Stimulated activated CD8-positive, alpha-beta memory T cell treated with anti-CD3 and anti-CD28 coated beads, Interleukin-12 subunit alpha, Interleukin-12 subunit beta, amount 100 ng/mL, for 1 hour (primary cell): Measurements from ENCODE around the gene SERPIND1.

ENCODE experiments used
- DNase-seq: peaks from one replicate; pipeline ENCODE4 v3.0.0-alpha.2; 2020; ENCODE audit warnings: low read depth

The SERPIND1 gene

DNA sequence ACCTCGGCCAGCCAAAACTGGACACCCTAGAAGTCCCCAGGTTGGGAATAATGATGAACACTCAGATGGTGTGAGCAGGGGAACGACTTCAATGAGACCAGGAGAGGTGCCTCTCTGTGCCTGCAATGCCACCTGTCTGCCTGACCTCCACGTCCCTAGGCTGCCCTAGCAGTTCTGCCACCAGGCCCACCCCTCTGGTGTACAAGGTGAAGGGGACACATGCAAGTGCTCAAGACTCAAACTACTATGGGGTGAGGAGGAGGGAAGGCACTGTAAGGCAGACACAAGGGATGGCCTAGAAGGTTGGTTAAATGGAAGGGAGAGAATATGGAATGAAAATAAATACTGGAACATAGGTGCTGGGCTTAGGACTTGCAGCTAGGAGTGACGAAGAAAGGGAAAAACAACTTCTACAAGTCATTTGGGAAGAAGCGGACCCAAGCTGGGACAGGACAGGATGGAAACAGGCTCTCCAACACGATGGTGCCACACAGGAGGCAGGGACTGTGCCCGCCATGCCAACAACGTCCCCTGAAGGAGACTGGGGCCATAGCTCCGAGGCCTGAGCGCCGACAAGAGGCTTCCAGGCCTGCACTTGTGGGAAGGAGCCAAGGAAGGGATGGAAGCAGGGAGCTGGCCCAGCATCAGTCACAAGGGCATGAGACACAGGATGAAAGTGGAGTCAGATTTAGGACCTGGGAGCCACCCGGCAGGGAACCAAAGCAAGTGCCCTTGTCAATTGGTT, 18.5 kb downstream of the SERPIND1 start:
- no peak for DNase-seq

GRCh38 chr22:20792966-20793728, 19.2 kb downstream of the SERPIND1 start:
- DNase-seq, result no peak

DNA sequence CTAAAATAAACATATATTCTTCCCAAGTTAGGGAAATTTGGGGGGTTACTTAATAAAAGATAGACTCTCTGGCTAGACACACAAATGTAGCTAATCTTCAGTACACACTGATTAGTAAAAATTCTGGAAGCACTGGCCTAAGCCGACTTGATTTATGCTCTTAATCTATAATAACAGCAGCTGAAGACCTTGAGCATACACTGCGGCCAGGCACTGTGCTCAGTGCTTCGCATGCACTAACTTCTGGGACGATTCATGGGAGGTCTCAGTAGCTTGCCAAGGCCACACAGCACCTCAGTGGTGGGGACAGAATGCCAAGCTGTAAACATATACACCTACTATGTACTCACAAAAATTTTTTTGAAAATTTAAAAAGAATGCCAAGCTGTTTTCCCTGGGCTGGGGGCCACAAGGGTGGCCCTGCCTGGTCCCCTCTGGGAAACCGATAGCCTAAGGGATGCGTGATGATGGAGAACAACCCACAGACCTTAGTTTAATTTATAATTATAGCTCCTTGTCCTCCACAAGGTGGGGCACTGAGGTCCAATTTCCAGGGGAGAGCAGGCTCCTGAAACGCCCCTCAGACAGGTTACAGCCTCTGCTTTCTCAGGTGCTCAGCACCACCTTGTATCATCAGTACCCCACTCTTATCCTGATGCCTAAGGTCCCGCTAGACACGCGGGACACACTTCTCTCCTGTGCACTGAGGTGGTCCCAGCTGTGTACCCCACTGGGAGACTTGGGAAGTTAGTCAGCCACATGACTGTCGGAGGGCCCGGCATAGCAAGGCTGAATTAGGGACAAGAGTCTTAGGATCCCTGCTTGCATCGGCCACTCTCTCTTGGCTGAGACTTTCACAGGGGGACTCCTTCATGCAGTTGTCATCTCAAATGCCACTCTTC, 20.1 kb downstream of the SERPIND1 start:
- no peak for DNase-seq

DNA sequence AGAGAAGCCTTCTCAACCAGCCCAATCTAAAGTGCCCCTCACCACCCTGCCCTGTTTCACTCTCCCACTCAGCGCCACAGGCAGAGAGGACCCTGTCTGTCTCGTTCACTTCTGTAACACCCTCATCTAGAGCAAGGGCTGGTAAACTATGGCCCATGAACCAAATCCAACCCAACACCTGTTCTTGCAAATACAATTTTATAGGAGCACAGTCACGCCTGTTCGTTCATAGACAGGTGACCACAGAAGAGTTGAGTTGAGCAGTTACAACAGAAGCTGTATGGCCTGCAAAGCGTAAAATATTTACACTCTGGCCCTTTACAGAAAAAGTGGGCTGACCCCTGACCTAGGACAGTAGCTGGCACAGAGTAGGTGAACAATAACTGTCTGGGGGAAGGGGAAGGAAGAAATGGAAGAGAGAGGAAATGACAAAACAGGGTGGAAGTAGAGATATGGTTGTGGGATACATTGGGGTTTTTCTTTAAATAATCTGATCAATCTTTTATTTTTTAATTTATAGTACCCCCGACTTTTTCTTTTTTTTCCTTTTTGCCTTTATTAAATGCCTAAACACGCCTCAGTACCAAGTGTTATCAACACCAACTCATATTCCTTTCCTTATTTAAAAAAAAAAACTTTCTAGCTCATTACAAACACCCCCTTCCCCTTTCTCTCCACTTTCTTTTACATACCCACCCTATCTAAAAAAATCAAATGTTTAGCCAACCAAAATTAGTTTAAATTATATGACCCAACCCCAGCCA, 20.9 kb downstream of the SERPIND1 start:
- DNase-seq, result no peak

DNA sequence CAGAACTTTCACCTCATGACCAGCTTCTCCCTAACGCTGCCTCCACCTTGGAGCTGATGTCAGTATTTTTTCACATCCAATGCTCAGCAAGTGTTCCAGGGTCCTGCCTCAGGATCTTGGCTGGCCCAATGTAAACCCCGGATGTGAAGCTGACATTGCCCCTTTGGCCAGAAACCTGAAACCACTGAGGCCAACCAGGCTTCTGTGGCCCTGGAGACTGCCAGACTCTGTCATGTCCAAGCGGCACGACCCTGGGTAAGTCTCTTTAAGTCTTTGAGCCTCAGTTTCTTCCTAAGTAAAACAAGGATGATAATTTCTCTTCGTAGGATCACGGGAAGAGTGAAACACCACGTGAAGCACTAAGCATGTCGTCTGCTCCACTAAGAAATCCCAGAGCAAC, 22.8 kb downstream of the SERPIND1 start:
- no peak for DNase-seq

DNA sequence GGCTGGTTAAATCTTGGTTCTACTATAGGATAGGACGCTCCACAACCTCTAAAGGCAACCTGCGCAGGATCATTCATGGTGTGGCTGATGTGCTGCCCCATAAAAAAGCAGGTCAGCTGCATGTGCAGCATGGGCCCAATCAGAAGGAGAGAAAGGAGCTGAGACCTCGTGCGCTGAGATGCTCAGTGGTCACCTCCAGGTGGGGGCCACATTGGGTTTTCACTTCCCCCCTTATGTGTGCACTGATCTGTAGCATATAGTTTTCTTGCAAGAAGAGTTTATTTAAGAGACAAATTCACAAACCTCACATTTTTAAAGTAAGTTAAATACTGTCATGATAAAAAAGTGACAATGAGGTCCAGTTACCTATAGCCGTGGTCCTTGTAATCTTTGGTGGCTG, 24.3 kb downstream of the SERPIND1 start:
- DNase-seq, result no peak

DNA sequence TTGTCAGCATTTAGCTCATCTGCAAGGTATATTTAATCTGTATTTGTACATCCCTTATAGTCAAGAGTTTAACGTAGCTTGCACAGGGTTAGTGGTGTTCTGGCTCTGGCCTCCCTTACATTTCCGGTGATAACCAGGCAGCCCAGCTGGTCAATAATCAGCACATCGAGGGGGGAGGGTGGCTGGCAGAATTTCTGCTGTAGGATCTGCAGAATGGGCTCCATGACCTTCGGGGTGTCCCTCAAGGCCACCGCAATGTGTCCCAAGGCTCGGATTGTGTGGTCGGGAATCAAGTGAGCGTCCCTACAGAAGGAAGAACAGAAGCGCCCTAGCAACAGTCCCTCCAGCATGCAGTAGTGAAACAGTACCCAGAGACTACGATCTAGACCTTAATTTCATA, 25.1 kb downstream of the SERPIND1 start:
- no peak for DNase-seq

DNA sequence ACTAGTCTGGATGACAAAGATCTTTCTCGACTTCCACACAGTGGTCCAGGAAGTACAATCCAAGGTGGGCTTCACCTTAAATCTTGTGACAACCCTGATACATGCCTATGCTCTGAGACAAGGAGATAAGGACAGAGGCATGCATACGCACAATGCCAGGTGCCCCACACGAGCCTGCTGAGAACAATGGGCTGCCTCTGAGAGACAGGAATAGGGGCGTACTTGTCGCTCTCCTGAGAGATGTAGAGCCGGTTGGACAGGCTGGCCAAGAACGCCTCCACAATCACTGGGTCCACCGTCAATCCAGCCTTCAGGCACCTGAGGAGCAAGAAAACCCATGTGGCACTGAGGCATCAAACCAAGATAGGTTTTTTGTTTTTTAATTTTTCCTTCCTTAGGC, 25.5 kb downstream of the SERPIND1 start:
- DNase-seq, result no peak

GRCh38 chr22:20802452-20802851, 28.5 kb downstream of the SERPIND1 start:
- DNase-seq, result no peak

- no peak for DNase-seq
These were observed 29.1 kb downstream of the SERPIND1 start for GRCh38 chr22:20802922-20803553.

DNA sequence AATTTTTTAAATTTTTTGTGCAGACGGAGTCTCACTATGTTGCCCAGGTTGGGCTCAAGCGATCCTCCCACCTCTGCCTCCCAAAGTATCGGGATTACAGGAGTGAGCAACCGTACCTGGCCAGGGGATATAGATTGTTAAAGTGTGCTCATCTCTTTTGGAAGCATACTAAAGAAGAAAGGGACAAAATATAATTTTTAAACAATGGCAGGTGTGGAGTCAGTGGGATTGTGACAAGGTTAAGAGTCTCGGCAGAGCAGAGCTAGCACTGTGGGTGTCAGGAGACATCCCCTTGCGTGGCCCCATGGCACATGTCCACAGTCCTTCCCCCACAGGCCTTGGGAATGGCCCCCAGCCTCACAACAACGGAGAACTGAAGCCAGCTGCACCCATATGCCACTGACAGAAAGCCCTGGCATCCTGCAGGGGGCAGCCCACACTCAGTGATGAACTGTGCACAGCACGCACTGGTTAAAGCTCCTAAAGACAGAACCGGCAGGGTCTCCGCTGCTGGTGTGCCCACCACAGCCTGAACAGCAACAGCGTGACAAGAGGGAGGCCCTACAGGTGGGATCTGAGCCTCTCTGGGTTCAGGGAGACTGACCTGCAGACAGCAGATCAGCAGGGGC, 29.9 kb downstream of the SERPIND1 start:
- no peak for DNase-seq

DNA sequence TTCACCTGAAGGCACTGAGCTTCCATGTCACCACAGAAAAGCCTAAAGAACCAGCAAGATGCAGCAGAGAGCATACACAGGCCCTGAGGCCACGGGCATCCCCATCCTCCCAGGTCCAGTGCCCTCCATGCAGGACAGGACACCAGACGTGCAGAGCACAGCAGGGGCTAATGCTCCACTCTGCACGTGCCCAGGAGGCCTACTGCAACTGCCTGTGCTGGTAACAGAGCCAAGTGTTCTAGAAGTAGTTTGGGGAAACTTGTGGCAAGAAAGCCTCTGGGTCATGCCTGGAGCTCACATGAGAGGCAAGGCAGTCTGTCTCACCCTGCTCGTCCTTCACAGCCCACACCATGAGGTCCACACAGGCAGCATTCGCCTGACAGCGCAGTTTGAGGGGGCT, 30.7 kb downstream of the SERPIND1 start:
- DNase-seq, result no peak

DNA sequence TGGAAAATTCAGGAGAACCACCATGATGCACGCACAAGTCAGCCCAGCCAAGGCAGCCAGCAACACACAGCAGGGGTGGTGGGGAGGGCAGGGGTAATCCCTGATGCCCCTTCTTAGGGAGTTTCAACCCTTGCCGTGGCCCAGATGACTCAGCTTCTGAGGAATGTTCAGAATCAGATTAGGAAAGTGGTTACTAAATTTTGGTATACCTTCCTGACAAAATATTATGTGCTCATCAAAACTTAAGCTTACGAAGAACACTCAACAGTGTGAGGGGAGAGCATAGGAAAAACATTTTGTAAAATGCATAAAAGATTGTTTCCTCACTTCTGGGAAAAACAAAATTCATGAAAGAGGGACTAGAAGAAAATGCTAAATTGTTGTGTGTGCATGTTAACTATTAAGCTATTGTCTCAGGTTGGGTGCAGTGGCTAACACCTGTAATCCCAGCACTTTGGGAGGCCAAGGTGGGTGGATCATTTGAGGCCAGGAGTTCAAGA, 32.1 kb downstream of the SERPIND1 start:
- no peak for DNase-seq

DNA sequence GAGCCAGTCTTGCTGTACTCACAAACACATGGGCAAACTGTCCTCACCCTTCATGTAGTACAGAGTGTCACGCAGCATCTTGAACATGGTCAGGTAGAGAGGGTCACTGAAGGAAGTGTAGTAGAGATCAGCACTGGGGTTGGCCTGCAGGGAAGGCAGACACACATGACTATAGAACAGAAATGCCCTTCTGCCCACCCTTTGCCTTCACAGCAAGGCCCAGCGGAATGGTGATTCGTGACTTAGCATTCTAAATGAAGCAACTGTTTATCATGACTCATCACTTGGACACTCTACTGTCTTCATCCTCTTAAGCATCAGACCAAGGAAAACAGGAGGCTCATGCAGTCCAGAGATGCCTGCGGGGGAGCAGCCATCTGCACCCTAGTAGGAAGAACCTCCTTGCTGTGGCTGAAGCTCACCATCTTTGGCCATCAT, 33.4 kb downstream of the SERPIND1 start:
- DNase-seq, result no peak

- DNase-seq, result no peak
These were observed 34.9 kb downstream of the SERPIND1 start for GRCh38 chr22:20808844-20809243.

GRCh38 chr22:20809538-20810185, 35.7 kb downstream of the SERPIND1 start:
- no peak for DNase-seq

DNA sequence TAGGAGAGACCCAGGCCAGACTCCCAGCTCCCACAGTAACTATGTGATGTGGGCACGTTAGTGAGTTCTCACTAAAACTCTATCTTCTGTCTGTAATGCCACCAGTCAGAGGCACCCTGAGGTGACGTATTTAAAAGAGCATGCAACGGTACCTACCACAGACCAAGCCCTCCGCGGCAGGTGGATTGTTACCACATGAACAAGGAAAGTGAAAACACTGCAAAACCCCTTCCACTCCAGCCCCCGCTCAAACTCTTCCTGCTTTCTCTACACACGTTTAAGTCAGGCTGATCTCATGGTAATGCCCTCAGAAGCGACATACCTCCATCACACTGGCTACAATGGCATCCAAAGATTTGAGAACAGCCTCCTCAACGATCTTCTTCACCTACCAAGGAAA, 36.7 kb downstream of the SERPIND1 start:
- no peak for DNase-seq

- no peak for DNase-seq
These were observed 37.3 kb downstream of the SERPIND1 start for GRCh38 chr22:20811171-20811570.

- no peak for DNase-seq
These were observed 38.2 kb downstream of the SERPIND1 start for GRCh38 chr22:20811971-20812660.
